IMR-90 (cell line): Measurements from ENCODE around the gene PRKN. TPM values are rescaled to one million over a fixed set of nuclear protein-coding genes. Genes with fewer than 3 reads are reported as not detected.

ENCODE experiments used
- ATAC-seq: fragments of 200-7000 bp; cut with Tn5 transposase; 2 replicates; pipeline ENCODE4 v1.9.1; 2020; ENCODE audit warnings: low read depth, mild to moderate bottlenecking, moderate library complexity
- BruUV-seq: library from RNA; stranded (reverse); fragments of 400-500 nt; replicated peaks from 2 replicates; lab custom pipeline; 2021; lab: Mats Ljungman, UMichigan
- CTCF ChIA-PET: fragments of 300-600 bp; formaldehyde crosslinking; extraction: SDS; loops from one replicate; lab custom pipeline; 2021; ENCODE audit warnings: antibody characterized with exemption; lab: Yijun Ruan, JAX
- POLR2A ChIA-PET: fragments of 300-600 bp; sonication (Branson Sonifier 250); formaldehyde crosslinking; loops from one replicate; lab custom pipeline; 2022; ENCODE audit warnings: antibody characterized with exemption; ENCODE audit not compliant: unreplicated experiment; lab: Charles Lee
- DNase-seq: peaks from one replicate; pipeline ENCODE4 v3.0.0; 2013
- H2AFZ ChIP-seq: replicated peaks from 2 replicates; pipeline ENCODE3; 2013; ENCODE audit warnings: low read length, mild to moderate bottlenecking; ENCODE audit not compliant: poor library complexity
- H2AK5ac ChIP-seq: 2 replicates; pipeline ENCODE4 v1.6.1; 2013; ENCODE audit warnings: low read depth, low read length, inconsistent platforms
- H2AK9ac ChIP-seq: replicated peaks from 2 replicates; pipeline ENCODE3; 2013; ENCODE audit warnings: mild to moderate bottlenecking, low read depth, low read length, moderate library complexity; ENCODE audit not compliant: poor library complexity
- H2BK120ac ChIP-seq: 2 replicates; pipeline ENCODE4 v1.6.1; 2013; ENCODE audit warnings: low read depth, low read length, inconsistent platforms
- H2BK15ac ChIP-seq: 3 replicates; pipeline ENCODE4 v1.6.1; 2013; ENCODE audit warnings: low read depth, low read length, inconsistent platforms
- H2BK20ac ChIP-seq: 2 replicates; pipeline ENCODE4 v1.6.1; 2013; ENCODE audit warnings: low read depth, mild to moderate bottlenecking, inconsistent platforms, low read length, moderate library complexity
- H2BK5ac ChIP-seq: 2 replicates; pipeline ENCODE4 v1.6.1; 2013; ENCODE audit warnings: mild to moderate bottlenecking, low read depth, low read length, inconsistent platforms; ENCODE audit not compliant: poor library complexity, severe bottlenecking
- H3K14ac ChIP-seq: replicated peaks from 2 replicates; pipeline ENCODE4 v1.6.1; 2013; ENCODE audit warnings: low read depth, low read length, inconsistent platforms
- H3K18ac ChIP-seq: 2 replicates; pipeline ENCODE4 v1.6.1; 2013; ENCODE audit warnings: low read depth, low read length, control low read depth
- H3K23ac ChIP-seq: 2 replicates; pipeline ENCODE4 v1.6.1; 2013; ENCODE audit warnings: low read depth, low read length, inconsistent platforms
- H3K27ac ChIP-seq: 2 replicates; pipeline ENCODE4 v1.5.1; 2013; ENCODE audit warnings: mild to moderate bottlenecking, control low read depth, low read length; ENCODE audit not compliant: insufficient read depth
- H3K27me3 ChIP-seq: 2 replicates; pipeline ENCODE4 v1.6.1; 2013; ENCODE audit warnings: low read length; ENCODE audit not compliant: control insufficient read depth, insufficient read depth
- H3K36me3 ChIP-seq: 2 replicates; pipeline ENCODE4 v1.6.1; 2013; ENCODE audit warnings: low read length, mixed read lengths; ENCODE audit not compliant: control insufficient read depth, insufficient read depth
- H3K4ac ChIP-seq: 2 replicates; pipeline ENCODE4 v1.6.1; 2013; ENCODE audit warnings: low read depth, low read length, inconsistent platforms
- H3K4me1 ChIP-seq: 2 replicates; pipeline ENCODE4 v1.6.1; 2013; ENCODE audit warnings: low read length, mixed read lengths; ENCODE audit not compliant: control insufficient read depth, insufficient read depth
- H3K4me2 ChIP-seq: 2 replicates; pipeline ENCODE4 v1.6.1; 2013; ENCODE audit warnings: low read depth, mild to moderate bottlenecking, control low read depth, low read length, moderate library complexity
- H3K4me3 ChIP-seq: 2 replicates; pipeline ENCODE4 v1.5.1; 2013; ENCODE audit warnings: low read depth, mild to moderate bottlenecking, control low read depth, low read length, moderate library complexity; ENCODE audit not compliant: insufficient read depth
- H3K56ac ChIP-seq: 2 replicates; pipeline ENCODE4 v1.6.1; 2013; ENCODE audit warnings: low read length, inconsistent platforms; ENCODE audit not compliant: insufficient read depth; ENCODE audit errors: extremely low read depth
- H3K79me1 ChIP-seq, 2 experiments: 2 replicates each; pipeline ENCODE4 v1.6.1; 2013; ENCODE audit warnings: low read length in 2 of 2, inconsistent platforms in 1 of 2, low read depth in 1 of 2
- H3K9ac ChIP-seq: 2 replicates; pipeline ENCODE4 v1.6.1; 2013; ENCODE audit warnings: low read depth, low read length, control low read depth
- H3K9me1 ChIP-seq: 2 replicates; pipeline ENCODE4 v1.6.1; 2013; ENCODE audit warnings: low read length, inconsistent platforms; ENCODE audit not compliant: insufficient read depth
- H3K9me3 ChIP-seq: 2 replicates; pipeline ENCODE4 v1.6.1; 2013; ENCODE audit warnings: low read length; ENCODE audit not compliant: control insufficient read depth, insufficient read depth
- H4K20me1 ChIP-seq: 2 replicates; pipeline ENCODE4 v1.6.1; 2013; ENCODE audit warnings: low read length, inconsistent platforms; ENCODE audit not compliant: insufficient read depth
- H4K5ac ChIP-seq: 2 replicates; pipeline ENCODE4 v1.6.1; 2013; ENCODE audit warnings: mild to moderate bottlenecking, low read depth, low read length, control low read depth
- H4K8ac ChIP-seq, 2 experiments: 2 replicates each; pipeline ENCODE4 v1.6.1; 2013; ENCODE audit warnings: low read depth in 2 of 2, low read length in 2 of 2, control low read depth in 1 of 2, inconsistent platforms in 1 of 2
- H4K91ac ChIP-seq: 2 replicates; pipeline ENCODE4 v1.6.1; 2013; ENCODE audit warnings: low read depth, low read length, inconsistent platforms; ENCODE audit not compliant: insufficient read depth
- BHLHE40 ChIP-seq: fragments of 150-350 bp; IDR thresholded peaks from 2 replicates; pipeline ENCODE4 v1.6.1; 2016; ENCODE audit warnings: mild to moderate bottlenecking, low read depth, low read length
- CEBPB ChIP-seq: IDR thresholded peaks from 2 replicates; pipeline ENCODE4 v1.6.1; 2012; ENCODE audit warnings: low read depth, low read length, improper control_type of control experiment
- CHD1 ChIP-seq: IDR thresholded peaks from 2 replicates; pipeline ENCODE4 v1.6.1; 2012; ENCODE audit warnings: low read depth, low read length, improper control_type of control experiment
- FOS ChIP-seq: fragments of 150-350 bp; IDR thresholded peaks from 2 replicates; pipeline ENCODE4 v1.6.1; 2016; ENCODE audit warnings: low read depth, low read length
- MAFK ChIP-seq: IDR thresholded peaks from 2 replicates; pipeline ENCODE4 v1.6.1; 2012; ENCODE audit warnings: low read depth, low read length, improper control_type of control experiment
- MAZ ChIP-seq: IDR thresholded peaks from 2 replicates; pipeline ENCODE4 v1.6.1; 2012; ENCODE audit warnings: low read depth, mild to moderate bottlenecking, low read length, improper control_type of control experiment, moderate library complexity, borderline replicate concordance
- MXI1 ChIP-seq: IDR thresholded peaks from 2 replicates; pipeline ENCODE4 v1.6.1; 2012; ENCODE audit warnings: low read depth, mild to moderate bottlenecking, low read length, moderate library complexity, borderline replicate concordance
- NFE2L2 ChIP-seq: fragments of 150-350 bp; IDR thresholded peaks from 2 replicates; pipeline ENCODE4 v1.6.1; 2016; ENCODE audit warnings: low read depth, mild to moderate bottlenecking, low read length
- POLR2A ChIP-seq: IDR thresholded peaks from 2 replicates; pipeline ENCODE4 v1.6.1; 2012; ENCODE audit warnings: mild to moderate bottlenecking, low read depth, low read length
- RAD21 ChIP-seq: IDR thresholded peaks from 2 replicates; pipeline ENCODE4 v1.6.1; 2012; ENCODE audit warnings: low read length, improper control_type of control experiment
- RCOR1 ChIP-seq: IDR thresholded peaks from 2 replicates; pipeline ENCODE4 v1.6.1; 2012; ENCODE audit warnings: mild to moderate bottlenecking, low read length, improper control_type of control experiment; ENCODE audit not compliant: insufficient replicate concordance
- RFX5 ChIP-seq: IDR thresholded peaks from 2 replicates; pipeline ENCODE4 v1.8.0; 2012; ENCODE audit warnings: low read depth, mild to moderate bottlenecking, low read length, moderate library complexity
- SMC3 ChIP-seq: fragments of 150-350 bp; IDR thresholded peaks from 2 replicates; pipeline ENCODE4 v1.6.1; 2016; ENCODE audit warnings: low read depth, mild to moderate bottlenecking, antibody characterized with exemption, low read length, moderate library complexity
- WGBS, 2 experiments: methylation state at CpG; one replicate each; pipeline versions ENCODE4 v1.1.5 to v1.1.7; 2013; ENCODE audit warnings: missing lambda C conversion rate in 2 of 2; ENCODE audit not compliant: insufficient read length in 1 of 2; ENCODE audit errors: extremely low coverage in 2 of 2; 5-methylcytosine and 5-hydroxymethylcytosine counted together
- dilution Hi-C: fragments of 300-500 bp; cut with HindIII; formaldehyde crosslinking; loops from one replicate; pipeline ENCODE4 v1.14.3; 2018; ENCODE audit warnings: low sequenced_read_pairs; ENCODE audit not compliant: unreplicated experiment
- in situ Hi-C: fragments of 300-500 bp; cut with MboI; formaldehyde crosslinking; loops from 3 replicates; pipeline ENCODE4 v1.14.3; 2019; ENCODE audit warnings: low sequenced_read_pairs, inconsistent platforms, mixed read lengths
- intact Hi-C: fragments of 100-400 bp; cut with micrococcal nuclease; formaldehyde crosslinking; loops from 2 replicates; pipeline ENCODE4 v1.10.0; 2022
- polyA plus RNA-seq, 3 experiments: library from polyadenylated mRNA; depleted of rRNA; stranded (reverse); fragments of >200 nt; gene quantifications; 2 replicates each; pipeline ENCODE4 v1.2.3, GENCODE V29; 2012; ENCODE audit warnings: low replicate concordance in 1 of 3
- total RNA-seq: library from RNA; depleted of rRNA; stranded (reverse); fragments of >200 nt; gene quantifications from 2 replicates; pipeline ENCODE4 v1.2.3, GENCODE V29; 2012
- TF ChIP-seq, protein P1 (sequence below): fragments of 150-350 bp; IDR thresholded peaks from 2 replicates; pipeline ENCODE4 v1.6.1; 2017; ENCODE audit warnings: mild to moderate bottlenecking, antibody characterized with exemption, low read length, low read depth
- TF ChIP-seq, protein P2 (sequence below): fragments of 150-350 bp; IDR thresholded peaks from 2 replicates; pipeline ENCODE4 v1.6.1; 2016; ENCODE audit warnings: low read depth, mild to moderate bottlenecking, low read length, moderate library complexity, borderline replicate concordance
- TF ChIP-seq, protein P3 (sequence below): conservative IDR thresholded peaks from 2 replicates; pipeline ENCODE4 v1.5.1; 2012; ENCODE audit warnings: mild to moderate bottlenecking, low read depth, low read length, improper control_type of control experiment

Gene PRKN
- total and polyA plus RNA-seq, 2 of the 4 experiments (the other 2 are of a cell fraction), result 0.15 to 0.18 TPM

DNA sequence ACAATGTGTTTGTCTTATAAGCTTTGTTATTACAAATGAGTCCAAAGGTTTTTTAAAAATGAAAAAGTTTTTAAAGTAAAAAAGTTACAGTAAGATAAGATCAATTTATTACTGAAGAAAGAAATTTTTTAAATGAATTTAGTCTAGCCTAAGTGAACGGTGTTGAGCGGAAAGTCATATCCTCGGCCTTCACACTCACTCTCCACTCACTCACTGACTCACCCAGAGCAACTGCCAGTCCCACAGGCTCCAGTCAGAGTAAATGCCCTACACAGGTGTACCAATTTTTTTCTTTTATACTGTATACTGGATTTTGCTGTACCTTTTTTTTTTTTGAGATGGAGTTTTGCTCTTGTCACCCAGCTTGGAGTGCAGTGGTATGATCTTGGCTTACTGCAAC, 1411.0 kb downstream of the PRKN start:
- H2AFZ ChIP-seq, result no peak overlapping the region
- H3K18ac ChIP-seq, result no peak overlapping the region
- no peak overlapping the region for H3K9ac ChIP-seq
- no peak overlapping the region for H3K14ac ChIP-seq
- H3K27ac ChIP-seq, result no peak overlapping the region
- H3K79me1 ChIP-seq, result no peaks in the 10 kb centered on the region
- DNase-seq (no peak), ATAC-seq (no peak)
- intact Hi-C loops, result no loop called here
- no peak overlapping the region for H2BK20ac ChIP-seq
- BruUV-seq, result no TSS peak
- in situ Hi-C loops, result no loop called here
- H3K36me3 ChIP-seq, result no peaks in the 10 kb centered on the region
- no peaks in the 10 kb centered on the region for H4K20me1 ChIP-seq
- no peak overlapping the region for H4K5ac ChIP-seq
- no peak overlapping the region for H3K56ac ChIP-seq
- no CpG with 5 or more reads among the region's 3 CpGs for WGBS, 2 experiments
- ChIA-PET POLR2A (no interaction called here), CTCF (no interaction called here)
- H3K4me3 ChIP-seq, result no peak overlapping the region
- H2BK5ac ChIP-seq, result no peak overlapping the region
- H3K9me3 ChIP-seq, result no peaks in the 10 kb centered on the region
- H3K4ac ChIP-seq, result no peak overlapping the region
- H3K23ac ChIP-seq, result no peak overlapping the region
- no peaks in the 10 kb centered on the region for H3K9me1 ChIP-seq
- no peak overlapping the region for H4K91ac ChIP-seq
- no peak overlapping the region for H2AK5ac ChIP-seq
- H2BK15ac ChIP-seq, result no peak overlapping the region
- H3K4me2 ChIP-seq, result no peak overlapping the region
- no peak overlapping the region for H4K8ac ChIP-seq
- no peak overlapping the region for H2BK120ac ChIP-seq
- dilution Hi-C loops, result no loop called here
- no peak overlapping the region for H2AK9ac ChIP-seq
- no peaks in the 10 kb centered on the region for H3K4me1 ChIP-seq
- H3K27me3 ChIP-seq, result no peaks in the 10 kb centered on the region
- TF ChIP-seq, protein P1, sequence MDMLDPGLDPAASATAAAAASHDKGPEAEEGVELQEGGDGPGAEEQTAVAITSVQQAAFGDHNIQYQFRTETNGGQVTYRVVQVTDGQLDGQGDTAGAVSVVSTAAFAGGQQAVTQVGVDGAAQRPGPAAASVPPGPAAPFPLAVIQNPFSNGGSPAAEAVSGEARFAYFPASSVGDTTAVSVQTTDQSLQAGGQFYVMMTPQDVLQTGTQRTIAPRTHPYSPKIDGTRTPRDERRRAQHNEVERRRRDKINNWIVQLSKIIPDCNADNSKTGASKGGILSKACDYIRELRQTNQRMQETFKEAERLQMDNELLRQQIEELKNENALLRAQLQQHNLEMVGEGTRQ, result no peak
- no peak for TF ChIP-seq RAD21
- no peak for TF ChIP-seq SMC3
- TF ChIP-seq CHD1, result no peak
- no peak for TF ChIP-seq CEBPB
- no peak for TF ChIP-seq MAFK
- no peak for TF ChIP-seq FOS
- no peak for TF ChIP-seq MXI1
- TF ChIP-seq POLR2A, result no peak
- no peak for TF ChIP-seq MAZ
- no peak for TF ChIP-seq NFE2L2
- TF ChIP-seq, protein P2, sequence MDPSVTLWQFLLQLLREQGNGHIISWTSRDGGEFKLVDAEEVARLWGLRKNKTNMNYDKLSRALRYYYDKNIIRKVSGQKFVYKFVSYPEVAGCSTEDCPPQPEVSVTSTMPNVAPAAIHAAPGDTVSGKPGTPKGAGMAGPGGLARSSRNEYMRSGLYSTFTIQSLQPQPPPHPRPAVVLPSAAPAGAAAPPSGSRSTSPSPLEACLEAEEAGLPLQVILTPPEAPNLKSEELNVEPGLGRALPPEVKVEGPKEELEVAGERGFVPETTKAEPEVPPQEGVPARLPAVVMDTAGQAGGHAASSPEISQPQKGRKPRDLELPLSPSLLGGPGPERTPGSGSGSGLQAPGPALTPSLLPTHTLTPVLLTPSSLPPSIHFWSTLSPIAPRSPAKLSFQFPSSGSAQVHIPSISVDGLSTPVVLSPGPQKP, result no peak
- TF ChIP-seq, protein P3, sequence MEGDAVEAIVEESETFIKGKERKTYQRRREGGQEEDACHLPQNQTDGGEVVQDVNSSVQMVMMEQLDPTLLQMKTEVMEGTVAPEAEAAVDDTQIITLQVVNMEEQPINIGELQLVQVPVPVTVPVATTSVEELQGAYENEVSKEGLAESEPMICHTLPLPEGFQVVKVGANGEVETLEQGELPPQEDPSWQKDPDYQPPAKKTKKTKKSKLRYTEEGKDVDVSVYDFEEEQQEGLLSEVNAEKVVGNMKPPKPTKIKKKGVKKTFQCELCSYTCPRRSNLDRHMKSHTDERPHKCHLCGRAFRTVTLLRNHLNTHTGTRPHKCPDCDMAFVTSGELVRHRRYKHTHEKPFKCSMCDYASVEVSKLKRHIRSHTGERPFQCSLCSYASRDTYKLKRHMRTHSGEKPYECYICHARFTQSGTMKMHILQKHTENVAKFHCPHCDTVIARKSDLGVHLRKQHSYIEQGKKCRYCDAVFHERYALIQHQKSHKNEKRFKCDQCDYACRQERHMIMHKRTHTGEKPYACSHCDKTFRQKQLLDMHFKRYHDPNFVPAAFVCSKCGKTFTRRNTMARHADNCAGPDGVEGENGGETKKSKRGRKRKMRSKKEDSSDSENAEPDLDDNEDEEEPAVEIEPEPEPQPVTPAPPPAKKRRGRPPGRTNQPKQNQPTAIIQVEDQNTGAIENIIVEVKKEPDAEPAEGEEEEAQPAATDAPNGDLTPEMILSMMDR, result no peak
- TF ChIP-seq RFX5, result no peak
- TF ChIP-seq BHLHE40, result no peak
- TF ChIP-seq RCOR1, result no peak
